Dermis microvascular lymphatic vessel endothelial cell (primary cell): ENCODE results near the gene DHRSX. TPM values are rescaled to one million over a fixed set of nuclear protein-coding genes. Genes with fewer than 3 reads are reported as not detected.
"Not testable (repeated sequence)": the region's sequence is repeated elsewhere in the genome, so short reads cannot be mapped to it uniquely, and the experiment has no call there.

Experiments used
- DNase-seq, 2 donors: peaks; one replicate each; pipeline versions ENCODE4 v3.0.0 to v3.0.0-alpha.2; 2010; ENCODE audit warnings: low read depth in 2 of 2
- total RNA-seq: library from RNA; depleted of rRNA; stranded (reverse); fragments of >200 nt; gene quantifications from 2 replicates; pipeline ENCODE4 v1.2.1, GENCODE V29; 2014

DHRSX gene
- total RNA-seq, 1 donor from 2014 or later, result 13.7 TPM

- not testable (repeated sequence) for DNase-seq
These were observed 234.9 kb downstream of the DHRSX start for GRCh38 chrX:2265658-2266444.

GRCh38 chrX:2264179-2265030 lies 236.4 kb downstream of the DHRSX start:
- DNase-seq, result no peak

GRCh38 chrX:2263203-2263602 lies 237.6 kb downstream of the DHRSX start:
- DNase-seq, result no peak

GRCh38 chrX:2262668-2263055 lies 238.1 kb downstream of the DHRSX start:
- no peak for DNase-seq

- no peak for DNase-seq
These were observed 238.7 kb downstream of the DHRSX start for GRCh38 chrX:2261831-2262667.

- no peak for DNase-seq
These were observed 248.3 kb downstream of the DHRSX start for GRCh38 chrX:2252331-2253065.

GRCh38 chrX:2251211-2251610 lies 249.6 kb downstream of the DHRSX start:
- no peak for DNase-seq

- DNase-seq, result no peak
These were observed 256.8 kb downstream of the DHRSX start for GRCh38 chrX:2243913-2244460.

- DNase-seq, result no peak
These were observed 257.8 kb downstream of the DHRSX start for GRCh38 chrX:2242980-2243379.

GRCh38 chrX:2242326-2242725 lies 258.4 kb downstream of the DHRSX start:
- DNase-seq, result no peak

- DNase-seq, result not testable (repeated sequence)
These were observed 259.3 kb downstream of the DHRSX start for GRCh38 chrX:2241496-2241895.

- not testable (repeated sequence) for DNase-seq
These were observed 260.0 kb downstream of the DHRSX start for GRCh38 chrX:2240761-2241160.

- no peak for DNase-seq
These were observed 262.8 kb downstream of the DHRSX start for GRCh38 chrX:2237976-2238375.

- DNase-seq, result no peak
These were observed 269.1 kb downstream of the DHRSX start for GRCh38 chrX:2231570-2232192.

GRCh38 chrX:2230457-2230856 lies 270.3 kb downstream of the DHRSX start:
- DNase-seq, result no peak

GRCh38 chrX:2228536-2228935 lies 272.2 kb downstream of the DHRSX start:
- no peak for DNase-seq

- no peak for DNase-seq
These were observed 273.7 kb downstream of the DHRSX start for GRCh38 chrX:2226906-2227656.

GRCh38 chrX:2226182-2226581 lies 274.6 kb downstream of the DHRSX start:
- no peak for DNase-seq

- DNase-seq, result no peak
These were observed 276.1 kb downstream of the DHRSX start for GRCh38 chrX:2224597-2225235.
